ENCODE measurements around the gene SAXO1.

The SAXO1 gene

DNA sequence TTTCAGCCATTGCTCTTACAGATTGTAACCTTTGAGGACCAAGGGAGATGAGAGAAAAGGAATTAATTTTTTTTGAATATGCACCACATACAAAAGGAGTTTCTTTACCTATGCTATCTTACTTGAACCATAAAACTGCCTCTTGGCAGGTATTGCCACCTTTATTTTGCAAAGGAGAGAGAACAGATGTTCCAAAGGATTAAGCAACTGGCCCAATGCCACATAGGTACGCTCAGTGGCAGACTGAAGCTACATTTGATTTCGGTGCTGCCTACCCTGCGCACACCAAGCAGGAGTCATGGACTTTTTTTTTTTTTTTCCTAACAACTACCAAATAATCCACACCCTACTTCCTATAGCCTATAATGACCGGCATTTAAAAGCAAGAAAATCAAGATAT, 43.1 kb downstream of the SAXO1 start:
- Mint-ChIP-seq H3K4me1 (no peaks in the 10 kb centered on the region), H3K27ac (no peak overlapping the region), H3K36me3 (no peaks in the 10 kb centered on the region), H3K9me3 (no peaks in the 10 kb centered on the region), H3K4me3 (no peak overlapping the region), H3K27me3 (peaks cover 3% of the 10 kb centered on the region)
- DNase-seq (ENCODE audit: low spot score in 2 of 2) (no peak), ATAC-seq (ENCODE audit: low read depth) (no peak)

DNA sequence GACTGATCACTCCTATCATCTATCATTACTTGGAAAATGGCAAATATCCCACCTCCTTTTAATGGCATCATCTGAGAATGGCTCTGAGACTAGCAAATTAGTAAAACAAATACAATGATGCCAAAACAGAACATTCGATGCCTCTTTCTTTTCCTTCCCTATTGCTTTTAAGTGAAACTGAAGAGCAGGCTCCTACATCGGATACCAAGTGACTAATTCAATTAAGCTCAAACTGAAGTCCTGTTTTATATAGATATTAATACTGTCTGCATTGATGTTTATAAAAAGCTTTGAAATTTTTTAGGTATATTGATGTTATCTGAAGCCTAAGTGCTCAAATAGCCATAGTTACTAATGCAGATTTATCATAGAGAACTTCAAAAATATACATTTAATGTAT, 43.9 kb downstream of the SAXO1 start:
- ATAC-seq (ENCODE audit: low read depth) (no peak), DNase-seq (ENCODE audit: low spot score in 2 of 2) (no peak)
- H3K9me3 Mint-ChIP-seq, result no peaks in the 10 kb centered on the region
- no peak overlapping the region for H3K27ac Mint-ChIP-seq
- no peak overlapping the region for H3K4me3 Mint-ChIP-seq
- peaks cover 3% of the 10 kb centered on the region for H3K27me3 Mint-ChIP-seq
- no peaks in the 10 kb centered on the region for H3K36me3 Mint-ChIP-seq
- no peaks in the 10 kb centered on the region for H3K4me1 Mint-ChIP-seq

DNA sequence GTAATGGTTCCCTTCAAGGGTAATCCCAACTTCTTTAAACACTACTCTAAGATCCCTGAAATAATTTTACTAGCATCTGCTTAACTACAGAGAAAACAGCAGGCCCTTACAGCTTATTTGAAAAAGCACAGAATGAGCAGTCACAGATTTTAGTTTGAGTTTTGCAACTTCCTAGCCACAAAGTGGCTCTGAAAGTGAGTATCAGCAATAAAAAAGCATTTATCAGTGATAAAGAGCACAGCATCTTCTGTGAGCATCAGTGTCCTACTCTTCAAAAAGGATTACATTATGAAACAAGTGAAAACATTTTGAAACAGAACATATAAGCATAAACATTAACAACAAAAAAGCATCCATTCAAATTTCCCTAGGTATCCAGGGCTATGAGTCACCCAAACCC, 45.0 kb downstream of the SAXO1 start:
- Mint-ChIP-seq H3K27ac (no peak overlapping the region), H3K4me3 (no peak overlapping the region), H3K9me3 (peaks cover 2% of the 10 kb centered on the region), H3K27me3 (peaks cover 1% of the 10 kb centered on the region), H3K4me1 (no peaks in the 10 kb centered on the region), H3K36me3 (no peaks in the 10 kb centered on the region)
- ATAC-seq (ENCODE audit: low read depth), result no peak
- DNase-seq (ENCODE audit: low spot score in 2 of 2), result no peak

DNA sequence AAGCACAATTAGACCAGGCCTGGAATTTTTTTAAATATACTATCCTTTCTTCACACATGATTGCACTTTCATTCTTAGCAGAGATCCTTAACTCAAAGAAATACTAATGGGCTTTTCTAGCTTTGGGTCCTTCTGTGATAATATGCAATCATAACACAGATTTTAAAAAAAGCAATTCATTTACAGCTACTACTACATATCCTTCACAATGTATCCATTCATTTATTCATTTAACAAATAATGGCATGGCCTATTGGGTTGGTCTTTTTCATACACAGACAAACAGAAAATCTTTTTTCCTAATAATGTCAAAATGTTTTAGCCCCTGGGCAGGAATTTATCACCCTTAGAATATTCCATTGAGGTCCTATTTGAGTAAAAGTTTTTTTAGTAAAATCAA, 47.0 kb downstream of the SAXO1 start:
- H3K27me3 Mint-ChIP-seq, result no peaks in the 10 kb centered on the region
- peaks cover 5% of the 10 kb centered on the region for H3K9me3 Mint-ChIP-seq
- H3K36me3 Mint-ChIP-seq, result no peaks in the 10 kb centered on the region
- no peak overlapping the region for H3K27ac Mint-ChIP-seq
- no peak for DNase-seq (ENCODE audit: low spot score in 2 of 2)
- H3K4me1 Mint-ChIP-seq, result no peaks in the 10 kb centered on the region
- ATAC-seq (ENCODE audit: low read depth), result no peak
- H3K4me3 Mint-ChIP-seq, result no peak overlapping the region

DNA sequence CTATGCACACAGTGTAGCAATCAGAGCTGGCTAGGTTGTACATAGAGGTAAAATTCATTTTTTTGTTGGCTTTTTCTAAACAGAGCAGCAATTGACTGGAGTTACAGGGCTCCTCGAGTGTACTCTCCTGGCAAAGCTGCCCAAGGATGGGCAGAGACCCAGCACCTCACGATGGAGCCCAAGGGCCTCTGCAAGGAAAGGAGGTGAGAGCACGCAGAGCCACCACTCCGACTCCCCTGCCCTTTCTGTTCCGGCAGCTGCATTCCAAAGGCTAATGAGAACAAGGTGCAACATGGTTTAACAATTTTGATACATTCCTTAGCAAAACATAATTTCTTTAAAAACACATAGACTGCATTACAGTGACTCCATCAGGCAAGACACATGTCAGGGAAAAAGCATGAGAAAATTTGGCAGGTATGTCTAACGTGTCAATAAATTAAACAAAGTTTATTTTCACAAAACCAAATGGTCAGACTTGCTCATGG, 47.5 kb downstream of the SAXO1 start:
- Mint-ChIP-seq H3K27ac (no peak overlapping the region), H3K9me3 (peaks cover 5% of the 10 kb centered on the region), H3K27me3 (no peaks in the 10 kb centered on the region), H3K4me3 (no peak overlapping the region), H3K36me3 (no peaks in the 10 kb centered on the region), H3K4me1 (no peaks in the 10 kb centered on the region)
- DNase-seq (ENCODE audit: low spot score in 2 of 2) (no peak), ATAC-seq (ENCODE audit: low read depth) (no peak)

DNA sequence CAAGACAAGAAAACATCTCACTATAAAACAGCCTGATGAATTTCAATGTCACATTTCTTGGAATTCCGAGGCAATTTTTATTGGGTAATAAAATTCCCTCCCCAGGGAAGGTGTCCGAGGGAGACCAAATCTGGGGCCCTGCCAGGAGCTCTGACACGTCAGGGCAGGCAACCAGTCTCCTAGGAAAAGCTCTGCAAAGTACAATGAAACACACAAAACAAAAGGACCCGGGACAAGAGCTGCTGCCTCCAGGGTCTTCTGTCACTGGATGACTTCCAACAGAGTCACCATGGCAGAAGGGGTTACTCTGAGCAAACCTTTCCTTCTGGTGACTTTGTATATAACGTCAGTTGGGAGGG, 50.8 kb downstream of the SAXO1 start:
- ATAC-seq (ENCODE audit: low read depth) (no peak), DNase-seq (ENCODE audit: low spot score in 2 of 2) (no peak)
- H3K27ac Mint-ChIP-seq, result no peak overlapping the region
- H3K4me1 Mint-ChIP-seq, result no peaks in the 10 kb centered on the region
- no peaks in the 10 kb centered on the region for H3K36me3 Mint-ChIP-seq
- H3K27me3 Mint-ChIP-seq, result peaks cover 3% of the 10 kb centered on the region
- H3K9me3 Mint-ChIP-seq, result peaks cover 5% of the 10 kb centered on the region
- no peak overlapping the region for H3K4me3 Mint-ChIP-seq

DNA sequence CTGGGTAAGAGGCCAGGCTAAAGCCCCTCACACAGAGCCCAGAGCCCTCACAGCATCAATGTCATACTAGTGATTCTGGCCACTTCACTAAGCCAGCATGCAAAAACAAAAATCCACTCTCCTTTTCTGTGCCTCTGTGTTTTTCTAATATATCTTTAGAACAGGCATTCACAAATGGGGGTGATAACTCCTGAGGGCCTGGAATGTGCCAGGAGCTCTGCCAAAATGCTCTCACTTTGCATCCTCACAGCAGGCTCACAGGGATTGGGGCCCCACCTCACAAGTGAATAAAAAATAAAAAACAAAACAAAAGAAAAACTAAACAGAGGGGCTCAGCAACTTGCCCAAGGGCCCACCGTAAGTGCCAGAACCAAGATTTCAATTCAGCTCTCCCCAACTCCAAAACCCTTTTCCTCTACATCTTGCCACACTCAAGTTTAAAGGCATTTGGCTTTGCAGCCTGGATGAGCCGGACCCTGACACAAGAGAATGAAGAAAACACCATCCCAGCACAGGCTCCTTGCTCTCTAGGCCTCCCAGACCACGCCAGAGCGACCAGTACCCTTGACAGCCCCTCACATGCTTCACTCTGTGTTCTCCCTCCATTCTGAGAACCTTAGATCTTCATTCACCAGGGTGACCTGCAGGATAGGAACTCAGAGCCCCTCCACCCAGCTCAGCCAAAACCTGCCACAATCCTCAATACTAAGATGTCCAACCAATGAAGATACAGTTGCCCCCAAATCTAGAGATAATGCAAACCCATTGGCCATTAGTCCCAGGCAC, 51.3 kb downstream of the SAXO1 start:
- no peak for ATAC-seq (ENCODE audit: low read depth)

DNA sequence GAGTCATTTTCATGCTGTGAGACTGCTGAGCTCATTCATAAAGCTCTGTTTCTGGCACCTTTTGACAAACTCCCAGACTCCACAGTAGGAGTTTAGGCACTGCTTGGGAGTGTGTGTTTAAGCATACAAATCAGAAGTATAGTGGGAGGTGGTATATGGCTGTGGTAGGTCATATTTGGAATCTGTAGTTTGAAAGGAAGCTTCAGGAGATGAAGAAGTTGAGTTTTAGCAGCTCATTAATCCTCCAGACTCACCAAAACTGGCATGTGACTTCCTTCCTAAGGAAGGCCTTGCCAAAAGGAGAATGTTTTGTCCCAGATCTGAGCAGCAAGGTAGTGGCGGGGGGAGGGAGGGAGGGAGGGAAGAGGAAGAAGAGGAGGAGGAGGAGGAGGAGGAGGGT, 52.8 kb downstream of the SAXO1 start:
- Mint-ChIP-seq H3K36me3 (no peaks in the 10 kb centered on the region), H3K4me3 (no peak overlapping the region), H3K9me3 (peaks cover 5% of the 10 kb centered on the region), H3K27ac (no peak overlapping the region), H3K27me3 (peaks cover 3% of the 10 kb centered on the region), H3K4me1 (no peaks in the 10 kb centered on the region)
- DNase-seq (ENCODE audit: low spot score in 2 of 2) (no peak), ATAC-seq (ENCODE audit: low read depth) (no peak)

More for the DNA sequence above, 51.3 kb downstream of the SAXO1 start:
- Mint-ChIP-seq H3K4me3 (no peak overlapping the region), H3K9me3 (peaks cover 5% of the 10 kb centered on the region), H3K27me3 (peaks cover 3% of the 10 kb centered on the region), H3K27ac (no peak overlapping the region), H3K4me1 (no peaks in the 10 kb centered on the region), H3K36me3 (no peaks in the 10 kb centered on the region)
- DNase-seq (ENCODE audit: low spot score in 2 of 2), result no peak

DNA sequence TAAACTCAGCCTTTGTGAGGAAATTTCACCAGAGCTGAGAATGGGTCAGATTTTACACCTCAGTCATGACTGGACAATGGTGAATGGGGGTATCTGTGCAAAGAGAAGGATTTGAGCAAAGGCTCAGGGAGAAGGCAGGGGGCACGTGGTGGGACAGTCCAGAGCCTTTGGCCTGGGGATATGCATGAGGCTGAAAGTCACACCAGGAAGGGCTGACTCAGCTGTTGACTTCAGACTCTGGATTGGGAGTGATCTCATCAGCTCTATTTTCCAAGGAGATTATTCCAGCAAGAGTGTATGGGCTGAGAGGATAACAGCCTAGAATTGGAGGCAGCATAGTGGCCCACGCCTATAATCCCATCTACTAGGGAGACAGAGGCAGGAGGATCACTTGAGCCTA, 53.6 kb downstream of the SAXO1 start:
- no peak overlapping the region for H3K27ac Mint-ChIP-seq
- H3K4me3 Mint-ChIP-seq, result no peak overlapping the region
- H3K36me3 Mint-ChIP-seq, result no peaks in the 10 kb centered on the region
- peaks cover 5% of the 10 kb centered on the region for H3K27me3 Mint-ChIP-seq
- no peaks in the 10 kb centered on the region for H3K4me1 Mint-ChIP-seq
- peaks cover 5% of the 10 kb centered on the region for H3K9me3 Mint-ChIP-seq
- ATAC-seq (ENCODE audit: low read depth), result no peak
- DNase-seq (ENCODE audit: low spot score in 2 of 2), result no peak

DNA sequence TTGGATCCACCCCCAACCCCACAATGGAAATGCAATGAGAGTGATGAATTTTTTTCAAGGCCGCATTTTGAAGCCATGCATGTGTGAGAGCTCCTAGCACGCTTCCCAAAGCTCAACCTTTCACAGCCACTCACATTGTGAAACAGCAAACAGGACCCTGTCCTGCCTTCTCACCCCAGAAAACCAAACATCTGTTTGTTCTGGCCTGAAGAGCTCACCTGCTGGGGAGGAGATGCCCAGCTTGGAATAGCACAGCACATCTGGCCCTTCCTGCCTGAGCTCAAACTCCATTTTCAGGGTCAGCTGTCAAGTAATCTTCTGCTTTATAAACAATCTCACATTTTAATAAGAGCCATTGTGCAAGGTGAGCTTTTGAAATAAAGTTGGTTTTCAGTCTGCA, 54.8 kb downstream of the SAXO1 start:
- H3K27me3 Mint-ChIP-seq, result peaks cover 5% of the 10 kb centered on the region
- H3K36me3 Mint-ChIP-seq, result no peaks in the 10 kb centered on the region
- no peaks in the 10 kb centered on the region for H3K4me1 Mint-ChIP-seq
- no peak for ATAC-seq (ENCODE audit: low read depth)
- peaks cover 3% of the 10 kb centered on the region for H3K9me3 Mint-ChIP-seq
- no peak for DNase-seq (ENCODE audit: low spot score in 2 of 2)
- no peak overlapping the region for H3K27ac Mint-ChIP-seq
- no peak overlapping the region for H3K4me3 Mint-ChIP-seq

DNA sequence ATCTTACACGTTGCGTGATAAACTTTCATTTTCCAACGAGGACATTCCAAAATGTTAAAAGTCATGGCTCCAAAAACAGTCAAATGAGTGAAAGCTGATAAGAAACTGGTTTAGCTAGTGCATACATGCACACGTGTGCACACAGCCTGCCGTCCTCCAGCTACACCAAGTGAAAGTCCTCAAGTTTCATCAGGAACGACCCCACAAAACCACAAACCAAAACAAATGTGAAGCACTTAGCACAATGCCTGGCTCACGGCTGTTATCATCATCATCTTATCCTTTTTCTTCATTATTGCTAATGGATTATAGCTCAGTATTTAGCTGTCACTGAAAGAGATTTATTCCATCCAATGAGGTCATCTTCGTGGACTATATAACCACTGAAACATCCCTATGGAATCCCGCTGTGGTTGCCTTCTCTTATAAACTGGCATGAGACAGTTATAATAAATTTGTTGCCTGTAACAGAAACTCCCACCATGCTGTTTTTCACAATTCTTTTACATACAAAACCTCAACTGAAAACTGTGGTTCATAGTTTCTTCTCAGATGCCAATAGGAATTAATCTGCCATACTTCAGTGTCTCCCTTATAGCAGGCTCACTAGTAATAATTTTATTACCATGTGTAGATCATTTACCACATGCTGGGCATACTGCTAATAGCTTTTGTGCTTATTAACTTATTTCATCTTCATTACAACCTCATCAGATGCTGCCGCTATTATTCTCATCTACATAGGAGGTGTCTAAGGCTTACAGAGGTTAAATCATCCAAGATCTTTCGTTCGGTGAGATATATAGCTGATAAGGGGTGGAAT, 56.1 kb downstream of the SAXO1 start:
- peaks cover 8% of the 10 kb centered on the region for H3K27me3 Mint-ChIP-seq
- H3K9me3 Mint-ChIP-seq, result no peaks in the 10 kb centered on the region
- no peak for DNase-seq (ENCODE audit: low spot score in 2 of 2)

DNA sequence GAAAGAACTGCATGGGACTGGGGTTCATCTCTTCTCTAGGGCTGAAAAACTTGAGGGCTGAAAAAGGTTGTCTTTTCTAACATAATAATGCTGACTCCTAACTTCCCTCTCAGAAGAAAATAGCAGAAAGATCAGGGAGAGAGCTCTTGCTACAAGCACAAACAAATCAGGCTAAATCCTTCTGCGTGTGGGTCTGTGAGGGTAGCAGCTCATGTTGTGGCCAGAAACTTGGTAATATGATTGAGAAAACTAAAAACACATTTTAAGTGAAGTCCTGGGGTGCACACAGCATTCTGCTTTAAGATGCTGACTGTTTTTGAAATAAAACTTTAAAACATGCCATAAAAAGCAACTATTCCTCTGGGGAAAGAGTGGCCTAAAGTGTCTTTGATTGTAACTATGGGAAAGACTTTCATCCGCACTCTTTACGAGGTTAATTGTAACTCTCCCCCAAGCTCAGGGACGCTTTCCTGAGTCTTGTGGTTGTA, 56.7 kb downstream of the SAXO1 start:
- DNase-seq (ENCODE audit: low spot score in 2 of 2) (no peak), ATAC-seq (ENCODE audit: low read depth) (no peak)
- Mint-ChIP-seq H3K27ac (no peak overlapping the region), H3K27me3 (peaks cover 8% of the 10 kb centered on the region), H3K9me3 (no peaks in the 10 kb centered on the region), H3K36me3 (no peaks in the 10 kb centered on the region), H3K4me3 (no peak overlapping the region), H3K4me1 (no peaks in the 10 kb centered on the region)

More for the DNA sequence above, 56.1 kb downstream of the SAXO1 start:
- H3K36me3 Mint-ChIP-seq, result no peaks in the 10 kb centered on the region
- no peaks in the 10 kb centered on the region for H3K4me1 Mint-ChIP-seq
- ATAC-seq (ENCODE audit: low read depth), result no peak
- H3K4me3 Mint-ChIP-seq, result no peak overlapping the region
- no peak overlapping the region for H3K27ac Mint-ChIP-seq

DNA sequence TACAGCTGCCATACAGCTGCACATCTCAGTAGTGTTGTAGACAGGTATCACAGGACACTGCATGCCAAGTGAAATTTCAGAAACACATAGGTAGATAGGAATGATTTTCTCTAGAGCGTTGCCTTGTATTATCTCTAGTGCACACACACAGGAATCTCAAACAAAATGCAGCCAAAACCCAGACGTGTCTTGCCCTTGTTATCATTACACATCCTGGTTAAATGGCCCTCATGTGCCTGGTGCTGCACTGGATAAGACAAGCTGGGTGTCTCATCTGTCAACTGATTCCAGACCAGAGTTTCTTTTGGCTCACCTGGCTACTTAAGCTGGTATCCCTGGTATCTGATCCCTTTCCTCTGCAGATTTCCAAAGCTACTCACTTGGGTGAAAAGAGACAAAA, 59.7 kb downstream of the SAXO1 start:
- no peaks in the 10 kb centered on the region for H3K4me1 Mint-ChIP-seq
- no peak overlapping the region for H3K4me3 Mint-ChIP-seq
- H3K9me3 Mint-ChIP-seq, result no peaks in the 10 kb centered on the region
- ATAC-seq (ENCODE audit: low read depth) (no peak), DNase-seq (ENCODE audit: low spot score in 2 of 2) (no peak)
- no peak overlapping the region for H3K27ac Mint-ChIP-seq
- no peaks in the 10 kb centered on the region for H3K36me3 Mint-ChIP-seq
- H3K27me3 Mint-ChIP-seq, result peaks cover 7% of the 10 kb centered on the region

DNA sequence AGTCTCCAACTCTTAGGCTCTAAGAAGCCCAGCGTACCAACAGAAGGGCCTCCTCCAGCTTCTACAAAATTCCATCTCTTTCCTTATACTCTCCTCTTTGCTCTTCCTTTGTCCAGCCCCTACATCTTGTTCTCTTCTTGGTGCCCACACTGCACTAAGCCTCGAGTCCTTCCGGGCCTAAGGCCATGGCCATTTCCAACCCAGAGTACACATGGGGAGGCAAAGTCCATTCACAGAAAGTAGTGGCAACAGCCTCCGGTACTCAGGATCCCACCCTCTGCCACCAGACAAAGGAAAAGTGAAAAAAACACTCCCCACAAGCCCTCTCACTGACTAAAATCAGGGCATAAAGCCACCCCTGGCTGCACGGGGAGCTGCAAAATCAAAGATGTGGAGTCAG, 60.3 kb downstream of the SAXO1 start:
- H3K27ac Mint-ChIP-seq, result no peak overlapping the region
- no peaks in the 10 kb centered on the region for H3K9me3 Mint-ChIP-seq
- no peak for DNase-seq (ENCODE audit: low spot score in 2 of 2)
- H3K27me3 Mint-ChIP-seq, result peaks cover 7% of the 10 kb centered on the region
- no peak for ATAC-seq (ENCODE audit: low read depth)
- H3K4me1 Mint-ChIP-seq, result no peaks in the 10 kb centered on the region
- H3K36me3 Mint-ChIP-seq, result no peaks in the 10 kb centered on the region
- no peak overlapping the region for H3K4me3 Mint-ChIP-seq

All from memory B cell (primary cell).